ENCODE results near the gene CNIH3.

The CNIH3 gene

GRCh38 chr1:224749916-224750315 lies 133.8 kb downstream of the CNIH3 start:
- no peak for FAIRE-seq

GRCh38 chr1:224751624-224752311 lies 135.7 kb downstream of the CNIH3 start:
- no peak for FAIRE-seq

GRCh38 chr1:224753491-224753890 lies 137.4 kb downstream of the CNIH3 start:
- FAIRE-seq, result no peak

- no peak for FAIRE-seq
Measured at GRCh38 chr1:224755586-224755985, 139.5 kb downstream of the CNIH3 start.

- no peak for FAIRE-seq
Measured at GRCh38 chr1:224757508-224757907, 141.4 kb downstream of the CNIH3 start.

GRCh38 chr1:224759135-224759534 lies 143.0 kb downstream of the CNIH3 start:
- no peak for FAIRE-seq

GRCh38 chr1:224759681-224760091 lies 143.6 kb downstream of the CNIH3 start:
- no peak for FAIRE-seq

- no peak for FAIRE-seq
Measured at GRCh38 chr1:224760163-224760562, 144.0 kb downstream of the CNIH3 start.

- FAIRE-seq, result no peak
Measured at GRCh38 chr1:224761245-224761644, 145.1 kb downstream of the CNIH3 start.

- FAIRE-seq, result no peak
Measured at GRCh38 chr1:224762046-224762445, 145.9 kb downstream of the CNIH3 start.

- no peak for FAIRE-seq
Measured at GRCh38 chr1:224762701-224763100, 146.6 kb downstream of the CNIH3 start.

- no peak for FAIRE-seq
Measured at GRCh38 chr1:224763126-224763775, 147.1 kb downstream of the CNIH3 start.

GRCh38 chr1:224766266-224766665 lies 150.1 kb downstream of the CNIH3 start:
- FAIRE-seq, result no peak

- no peak for FAIRE-seq
Measured at GRCh38 chr1:224767031-224767430, 150.9 kb downstream of the CNIH3 start.

GRCh38 chr1:224767676-224768075 lies 151.6 kb downstream of the CNIH3 start:
- no peak for FAIRE-seq

- FAIRE-seq, result no peak
Measured at GRCh38 chr1:224768971-224769370, 152.9 kb downstream of the CNIH3 start.

- FAIRE-seq, result no peak
Measured at GRCh38 chr1:224769452-224770335, 153.6 kb downstream of the CNIH3 start.

GRCh38 chr1:224770336-224770693 lies 154.2 kb downstream of the CNIH3 start:
- no peak for FAIRE-seq

GRCh38 chr1:224773646-224774045 lies 157.5 kb downstream of the CNIH3 start:
- FAIRE-seq, result no peak

- no peak for FAIRE-seq
Measured at GRCh38 chr1:224774378-224774777, 158.3 kb downstream of the CNIH3 start.

- FAIRE-seq, result no peak
Measured at GRCh38 chr1:224777180-224777579, 161.1 kb downstream of the CNIH3 start.

GRCh38 chr1:224779536-224779935 lies 163.4 kb downstream of the CNIH3 start:
- FAIRE-seq, result no peak

- FAIRE-seq, result no peak
Measured at GRCh38 chr1:224780736-224781135, 164.6 kb downstream of the CNIH3 start.

GRCh38 chr1:224781800-224782199 lies 165.7 kb downstream of the CNIH3 start:
- FAIRE-seq, result no peak
